ENCODE results near the gene MYL7.
A peak's percentile ranks its signal among the peaks of the same experiment; 100 is the strongest.
"Not testable (repeated sequence)": the region's sequence is repeated elsewhere in the genome, so short reads cannot be mapped to it uniquely, and the experiment has no call there.

Gene MYL7

DNA sequence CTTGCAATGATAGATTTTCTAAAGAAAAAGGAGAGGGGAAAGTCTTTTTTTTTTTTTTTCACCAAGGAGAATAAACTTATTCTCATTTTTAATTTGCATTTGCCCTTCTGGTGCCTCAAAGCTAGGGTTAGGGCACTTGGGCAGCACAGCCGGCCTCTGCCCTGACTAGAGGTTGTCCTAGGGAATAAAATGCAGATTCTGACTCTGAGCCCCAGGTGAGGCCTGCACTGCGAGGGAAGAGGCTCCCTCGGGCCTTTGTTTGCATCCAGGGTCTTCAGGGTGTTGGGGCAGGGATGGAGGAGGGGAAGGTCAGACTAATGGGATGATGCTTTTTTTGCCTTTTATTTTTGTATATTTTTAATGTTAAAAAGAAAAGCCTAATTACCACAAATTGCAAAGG, 7.8 kb downstream of the MYL7 start:
- no peak for DNase-seq

DNA sequence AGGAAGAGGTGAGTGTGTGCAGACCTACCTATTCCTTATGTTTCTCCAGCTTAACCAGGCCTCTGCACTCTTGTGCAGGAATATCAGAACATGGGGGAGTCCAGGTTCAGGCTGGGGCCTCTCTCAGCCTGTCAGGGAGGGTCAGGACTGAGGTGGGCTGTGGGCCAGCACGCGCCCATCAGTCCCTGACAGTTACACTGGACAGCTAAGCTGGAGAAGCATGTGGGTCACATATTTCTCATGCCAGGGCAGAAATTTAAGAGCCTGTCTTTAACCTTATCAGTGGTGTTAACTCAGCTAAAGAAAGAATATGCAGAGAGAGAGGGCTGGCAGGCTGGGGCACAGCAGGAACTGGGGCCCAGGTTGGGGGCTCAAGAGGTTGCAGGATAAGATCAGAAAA, 9.1 kb downstream of the MYL7 start:
- no peak for DNase-seq

DNA sequence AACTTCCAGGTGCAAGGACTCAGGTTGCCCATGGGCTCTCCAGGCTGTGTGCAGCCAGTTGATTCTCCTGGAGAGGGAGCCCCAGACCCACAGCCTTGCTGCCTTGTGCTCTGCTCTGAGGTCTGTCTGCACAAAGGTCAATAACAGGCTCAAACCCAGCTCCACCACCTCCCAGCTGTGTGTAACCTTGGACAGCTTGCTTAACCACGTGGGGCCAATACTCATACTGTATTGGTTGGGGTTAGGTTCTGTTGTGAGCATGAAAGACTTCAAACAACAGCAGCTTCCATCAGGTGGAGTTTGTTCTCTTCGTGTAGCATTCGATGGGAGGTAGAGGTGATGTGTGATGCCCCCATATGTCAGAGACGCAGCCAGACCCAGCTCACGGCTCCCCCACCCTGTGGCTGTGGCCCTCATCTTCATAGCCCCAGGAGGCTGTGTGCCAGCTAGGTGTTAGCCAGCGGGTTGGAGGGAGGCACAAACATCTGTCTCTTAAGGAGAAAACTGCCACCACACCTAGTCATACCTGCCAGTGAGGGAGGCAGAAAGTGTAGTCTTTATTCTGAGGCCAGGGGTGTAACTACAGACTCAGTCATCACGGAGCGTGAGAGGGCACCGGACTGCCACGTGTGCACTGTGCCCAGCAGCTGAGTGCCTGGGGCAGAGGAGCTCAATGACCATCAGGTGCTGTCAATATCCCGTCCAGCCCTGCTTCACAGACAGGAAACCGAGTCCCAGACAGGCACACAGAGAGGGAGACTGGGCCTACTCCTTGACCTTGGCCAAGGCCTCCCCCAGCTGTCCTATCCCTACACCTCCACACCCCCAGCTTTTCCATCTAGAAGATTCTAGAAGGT, 9.7 kb downstream of the MYL7 start:
- no peak for DNase-seq

DNA sequence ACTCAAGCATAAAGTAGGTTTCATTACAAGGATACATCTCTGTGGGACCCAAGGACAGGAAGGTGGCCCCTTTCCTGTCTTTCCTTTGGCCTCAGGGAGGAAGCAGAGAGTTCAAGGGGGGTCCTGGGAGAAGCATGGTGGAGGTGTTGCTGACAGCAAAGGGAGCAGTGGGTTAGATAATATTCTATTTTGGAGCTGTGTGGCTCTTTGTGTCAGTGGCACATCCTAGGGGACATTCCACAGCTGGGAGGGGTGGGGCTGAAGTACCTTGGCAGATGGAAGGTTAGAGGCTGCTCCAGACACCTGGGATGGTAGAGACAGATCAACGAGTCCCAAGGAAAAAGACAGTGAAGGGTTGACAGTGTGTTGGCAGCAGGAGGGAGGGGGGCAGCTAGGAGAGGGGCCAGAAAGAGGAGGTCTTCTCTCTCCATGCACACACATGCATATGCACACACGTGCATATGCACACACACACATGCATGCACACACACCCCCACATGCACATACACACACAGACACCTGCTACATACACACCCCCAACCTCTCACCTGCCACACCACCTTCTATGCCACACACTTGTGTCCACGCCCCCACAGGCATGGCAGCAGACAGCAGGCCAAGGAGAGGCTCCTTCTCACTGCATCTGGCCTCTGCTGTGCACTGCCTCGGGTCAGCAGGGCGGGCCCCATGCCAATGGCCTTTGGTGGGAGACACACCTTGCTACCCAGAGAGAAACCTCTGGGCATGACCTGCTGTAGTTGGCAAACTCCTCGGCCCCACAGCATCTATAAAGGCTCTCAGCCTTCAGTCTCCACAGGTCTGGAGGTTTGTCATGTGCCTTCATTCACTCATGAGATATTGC, 12.2 kb downstream of the MYL7 start:
- no peak for DNase-seq

DNA sequence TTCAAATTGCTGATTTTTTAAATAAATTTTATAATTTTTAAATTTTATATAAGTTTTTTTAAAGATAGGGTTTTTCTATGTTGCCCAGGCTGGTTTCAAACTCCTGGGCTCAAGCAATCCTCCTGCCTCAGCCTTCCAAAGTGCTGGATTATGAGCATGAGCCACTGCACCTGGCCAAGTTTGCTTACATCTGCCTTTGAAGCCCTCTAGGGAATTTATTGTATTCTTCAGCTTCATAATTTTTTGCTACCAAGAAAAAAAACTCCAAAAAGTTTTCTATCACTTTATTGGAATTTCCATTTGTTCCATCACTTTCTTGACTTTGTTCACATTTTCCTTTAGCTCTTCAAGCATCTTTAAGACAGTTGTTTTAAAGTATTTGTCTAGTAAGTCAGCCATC, 14.0 kb downstream of the MYL7 start:
- DNase-seq, result no peak

DNA sequence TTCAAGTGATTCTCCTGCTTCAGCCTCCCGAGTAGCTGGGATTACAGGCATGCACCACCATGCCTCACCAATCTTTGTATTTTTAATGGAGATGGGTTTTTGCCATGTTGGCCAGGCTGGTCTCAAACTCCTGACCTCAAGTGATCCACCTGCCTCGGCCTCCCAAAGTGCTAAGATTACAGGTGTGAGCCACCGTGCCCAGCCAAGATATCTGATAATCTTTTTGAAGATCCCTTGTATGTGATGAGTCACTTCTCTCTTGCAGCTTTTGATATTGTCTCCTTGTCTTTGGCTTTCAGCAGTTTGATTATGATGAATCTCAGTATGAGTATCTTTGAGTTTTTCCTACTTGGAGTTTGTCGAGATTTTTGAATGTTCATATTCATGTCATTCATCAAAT, 14.6 kb downstream of the MYL7 start:
- not testable (repeated sequence) for DNase-seq

DNA sequence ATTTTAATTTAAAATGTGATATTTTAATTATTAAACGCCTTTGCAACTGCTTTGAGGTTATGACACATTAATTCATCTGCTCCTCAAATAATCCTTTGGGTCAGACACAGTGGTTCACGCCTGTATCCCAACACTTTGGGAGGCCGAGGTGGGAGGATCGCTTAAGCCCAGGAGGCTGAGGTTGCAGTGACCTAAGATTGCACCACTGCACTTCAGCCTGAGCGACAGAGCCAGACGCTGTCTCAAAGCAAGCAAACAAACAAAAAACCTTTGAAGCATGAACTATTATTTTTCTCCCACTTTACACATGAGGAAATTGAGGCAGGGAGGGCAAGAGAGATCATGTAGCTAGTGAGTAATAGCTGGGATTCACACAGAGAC, 16.3 kb downstream of the MYL7 start:
- no peak for DNase-seq

DNA sequence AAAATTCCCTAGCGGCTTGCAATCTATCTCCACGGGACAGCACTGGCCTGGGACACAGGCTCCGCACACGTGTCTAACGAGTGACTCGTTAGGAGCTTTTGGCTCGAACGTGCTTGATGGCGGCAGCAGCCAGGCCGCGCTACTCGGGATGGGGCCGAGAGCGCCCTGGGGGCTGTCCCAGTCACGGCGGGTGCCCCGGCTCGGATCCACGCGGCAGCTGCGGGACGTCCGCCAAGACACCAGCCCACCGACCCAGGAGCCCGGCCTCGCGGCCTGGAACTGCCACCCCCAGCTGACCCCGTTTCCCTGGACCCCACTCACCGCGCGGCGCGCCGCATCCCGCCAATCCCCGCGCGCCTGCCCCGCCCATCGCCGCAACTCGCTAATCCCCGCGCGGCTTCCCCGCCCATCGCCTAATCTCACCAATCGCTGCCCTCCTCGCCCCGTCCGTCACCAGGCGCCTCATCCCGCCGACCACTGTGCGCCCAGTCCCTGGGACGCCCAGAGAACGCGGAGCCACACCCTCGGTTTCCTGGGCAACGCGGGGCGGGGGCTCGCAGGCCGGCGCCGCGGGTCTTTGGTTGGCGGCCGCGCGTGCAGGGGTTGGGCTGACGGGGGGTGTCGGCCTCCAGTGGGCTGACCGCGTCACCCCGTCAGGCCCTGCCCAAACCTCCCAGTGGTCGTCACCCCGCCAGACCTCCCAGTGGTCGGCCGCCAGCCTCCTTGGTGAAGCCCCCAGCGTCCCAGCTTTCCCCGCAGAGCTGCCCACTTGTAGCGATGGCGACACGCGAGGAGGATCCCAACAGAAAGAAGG, 17.7 kb downstream of the MYL7 start, which contains the start of gene POLD2:
POLD2 (minus strand) TSS at position 359 of the 814 bp plus-strand sequence. CDS start 1,495 bp downstream, outside the sequence.
- DNase-seq, result peak; percentile 61 to 98 (median 95)

DNA sequence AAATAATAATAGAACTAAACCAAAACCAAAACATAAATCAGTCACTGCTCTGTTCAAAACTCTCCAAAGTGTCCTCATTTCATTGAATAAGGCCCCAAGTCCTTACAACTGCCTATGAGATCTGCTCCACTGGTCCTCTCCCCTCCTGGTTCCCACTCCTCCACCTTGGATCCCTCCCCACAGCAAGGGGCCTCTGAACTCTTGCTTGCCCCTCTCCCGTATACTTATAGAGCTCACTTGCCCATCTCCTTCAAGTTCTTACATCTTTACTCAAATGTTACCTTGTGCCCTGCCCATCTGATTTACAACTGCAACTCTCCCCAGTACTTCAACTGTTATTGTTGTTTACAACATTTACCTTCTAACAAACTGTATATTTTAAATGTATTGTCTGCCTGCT, 18.6 kb downstream of the MYL7 start:
- DNase-seq, result no peak

DNA sequence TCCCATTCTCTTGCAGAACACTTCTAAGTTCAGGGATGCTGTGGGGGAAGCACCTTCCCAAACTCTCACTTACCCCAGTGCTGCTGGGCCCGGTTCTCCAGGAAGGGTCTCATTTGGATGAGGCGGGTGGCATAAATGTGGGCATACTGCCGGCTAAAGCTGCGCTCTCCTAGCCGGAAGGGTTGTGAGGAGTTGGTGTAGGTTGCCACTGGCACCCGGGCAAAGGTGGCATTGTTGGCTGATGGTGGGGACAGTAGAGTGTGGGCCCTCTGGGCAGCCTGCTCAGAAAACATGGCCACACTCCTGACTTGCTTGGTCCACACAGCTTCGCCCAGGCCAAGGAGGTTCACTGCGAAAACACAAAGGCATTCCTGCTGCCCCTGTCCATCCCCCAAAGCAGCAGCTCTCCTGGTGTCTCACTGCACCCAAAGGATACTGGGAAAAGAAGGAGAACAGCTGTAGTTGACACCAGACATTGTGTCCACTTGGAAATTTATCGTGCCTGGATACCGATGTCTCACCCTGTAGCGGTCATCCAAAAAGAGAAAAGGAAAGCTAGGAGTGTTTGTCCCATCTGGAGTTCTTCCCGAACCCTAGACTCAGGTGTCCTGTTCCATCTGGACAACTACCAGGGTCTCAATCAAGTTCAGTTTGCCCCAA, 19.2 kb downstream of the MYL7 start:
- DNase-seq, result no peak

DNA sequence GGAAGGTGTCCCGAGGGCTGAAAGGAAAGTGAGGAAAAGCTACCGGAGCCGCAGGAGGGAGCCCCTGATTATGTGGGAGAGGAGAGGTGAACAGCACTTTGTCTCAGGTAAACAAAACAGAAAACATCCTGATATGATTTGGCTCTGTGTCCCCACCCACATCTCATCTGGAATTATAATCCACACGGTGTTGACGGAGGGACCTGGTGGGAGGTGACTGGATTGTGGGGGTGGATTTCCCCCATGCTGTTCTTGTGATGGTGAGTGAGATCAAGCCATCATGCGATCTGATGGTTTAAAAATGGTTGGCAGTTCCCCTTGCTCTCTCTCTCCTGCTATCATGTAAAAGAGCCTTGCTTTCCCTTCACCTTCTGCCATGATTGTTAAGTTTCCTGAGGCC, 20.7 kb downstream of the MYL7 start:
- no peak for DNase-seq

DNA sequence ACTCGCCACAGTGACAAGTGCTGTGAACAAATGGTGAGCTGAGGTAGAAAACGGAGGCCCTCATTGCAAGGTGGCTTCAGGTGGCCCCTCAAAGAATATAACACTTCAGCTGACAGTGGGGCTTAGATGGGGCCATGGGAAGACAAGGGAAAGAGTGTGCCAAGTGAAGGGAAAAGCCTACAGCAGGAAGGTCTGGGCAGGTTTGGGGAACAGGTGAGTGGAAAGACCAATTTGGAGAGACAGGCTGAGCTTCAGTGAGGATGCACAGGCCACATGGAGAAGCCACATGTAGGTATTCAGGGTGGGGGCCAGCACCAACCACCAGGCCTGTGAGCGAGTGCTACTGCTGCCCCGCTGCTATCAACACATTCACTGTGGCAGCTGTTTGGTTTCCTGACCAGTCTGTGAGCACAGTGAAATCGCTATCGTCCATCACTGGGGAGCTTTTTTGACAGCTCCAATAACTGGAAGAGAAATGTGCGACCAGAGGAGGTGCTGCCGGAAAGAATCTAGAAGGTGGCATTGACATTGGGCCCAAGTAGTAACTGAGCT, 21.2 kb downstream of the MYL7 start:
- DNase-seq, result no peak

DNA sequence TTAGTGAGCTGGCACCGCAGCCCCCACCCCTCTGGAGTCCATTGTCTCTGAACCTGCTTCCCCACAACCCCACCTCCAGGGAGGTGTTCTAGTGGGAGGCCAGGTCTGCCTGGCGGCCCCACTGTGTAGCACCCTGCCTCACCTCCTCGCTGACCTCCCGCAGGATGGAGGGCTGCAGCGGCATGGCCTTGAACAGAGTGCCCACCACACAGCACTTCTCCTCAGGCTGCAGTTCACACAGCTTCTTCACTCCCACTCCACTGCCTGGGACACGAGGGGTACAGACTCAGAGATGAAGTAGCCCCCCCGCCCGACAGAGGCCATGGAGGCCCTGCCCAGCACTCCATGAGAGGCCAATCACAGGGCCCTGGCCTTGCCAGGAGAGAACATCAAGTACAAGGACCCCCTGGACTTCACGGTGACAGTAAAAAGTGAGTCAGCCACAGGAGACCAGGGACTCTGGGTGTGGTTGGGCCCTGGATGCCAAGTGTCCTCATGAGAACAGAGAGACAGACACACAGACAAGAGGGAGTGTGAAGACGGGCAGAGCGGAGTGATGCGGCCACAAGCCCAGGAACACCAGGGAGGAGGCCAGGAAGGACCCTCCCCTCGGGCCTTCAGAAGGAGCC, 23.2 kb downstream of the MYL7 start:
- DNase-seq, result no peak

DNA sequence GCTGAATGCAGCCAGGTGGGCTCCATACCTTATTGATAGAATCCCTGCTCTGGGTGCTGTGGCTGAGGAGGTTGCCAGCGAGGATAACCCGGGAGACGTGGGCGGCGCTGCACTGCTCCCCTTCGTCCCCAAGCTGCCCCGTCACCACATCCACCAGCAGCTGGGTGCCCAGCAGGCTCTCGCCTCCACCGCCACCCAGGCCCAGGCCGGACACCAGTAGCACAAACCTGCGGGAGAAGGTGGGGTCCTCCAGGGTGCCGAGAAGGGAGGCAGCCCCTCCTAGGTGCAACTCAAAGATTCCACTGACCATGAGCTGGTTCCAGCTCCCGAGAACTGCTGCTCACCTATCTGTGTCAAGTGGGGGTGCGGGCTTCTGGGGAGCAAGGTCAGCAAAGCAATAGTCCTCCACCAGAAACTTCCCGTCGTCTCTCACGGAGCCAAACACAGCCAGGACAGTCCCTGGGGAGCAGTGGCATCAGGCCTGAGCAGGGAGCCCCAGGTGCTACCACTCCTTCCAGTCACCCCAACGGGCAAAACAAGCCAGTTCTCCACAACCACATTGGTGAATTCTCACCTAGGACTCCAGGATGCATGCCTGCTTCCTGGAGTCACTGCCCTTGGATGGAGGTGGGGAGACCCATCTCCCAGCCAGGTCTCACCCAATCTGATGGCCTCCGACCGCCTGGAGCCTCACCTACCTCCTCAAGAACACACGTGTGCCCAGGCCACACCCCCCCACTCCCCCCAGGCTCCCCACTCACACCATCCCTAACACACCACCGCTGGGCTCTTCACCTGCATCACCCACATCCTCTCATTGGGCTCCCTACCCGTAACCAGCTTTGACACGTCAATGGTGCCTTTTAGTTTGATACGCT, 24.1 kb downstream of the MYL7 start:
- DNase-seq, result no peak

DNA sequence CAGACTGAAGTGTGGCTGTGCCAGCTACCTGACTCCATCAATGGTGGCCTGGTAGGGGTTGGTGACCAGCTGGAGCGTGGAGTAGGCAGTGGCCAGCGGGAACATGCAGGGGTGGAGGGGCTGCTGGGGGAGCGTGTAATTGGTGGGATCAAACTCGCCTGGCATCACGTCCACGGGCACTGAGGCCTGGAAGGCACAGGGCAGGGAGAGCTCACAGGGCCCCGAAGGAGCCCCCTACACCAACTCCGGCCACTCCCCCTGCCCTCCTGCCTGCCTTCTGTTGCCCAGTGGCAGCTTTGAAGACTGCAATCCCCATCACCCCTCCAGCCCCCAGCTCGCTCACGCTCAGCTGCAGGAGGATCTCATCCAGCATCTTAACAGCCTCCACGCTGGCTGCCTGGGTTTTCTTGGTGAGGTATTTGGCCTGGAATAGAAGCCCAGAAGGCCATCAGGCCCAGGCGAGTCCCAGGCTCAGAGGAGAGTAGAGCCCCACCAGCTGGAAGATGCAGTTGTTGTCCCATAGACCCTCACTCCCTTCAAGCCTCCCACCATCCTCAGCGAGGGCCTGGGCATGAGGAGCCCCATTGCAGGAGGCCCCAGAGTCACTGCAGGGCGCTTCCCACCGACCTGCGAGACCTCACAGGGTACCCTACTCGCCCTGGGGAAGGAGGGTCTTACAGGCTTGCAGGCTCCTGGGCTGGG, 24.9 kb downstream of the MYL7 start:
- no peak for DNase-seq

DNA sequence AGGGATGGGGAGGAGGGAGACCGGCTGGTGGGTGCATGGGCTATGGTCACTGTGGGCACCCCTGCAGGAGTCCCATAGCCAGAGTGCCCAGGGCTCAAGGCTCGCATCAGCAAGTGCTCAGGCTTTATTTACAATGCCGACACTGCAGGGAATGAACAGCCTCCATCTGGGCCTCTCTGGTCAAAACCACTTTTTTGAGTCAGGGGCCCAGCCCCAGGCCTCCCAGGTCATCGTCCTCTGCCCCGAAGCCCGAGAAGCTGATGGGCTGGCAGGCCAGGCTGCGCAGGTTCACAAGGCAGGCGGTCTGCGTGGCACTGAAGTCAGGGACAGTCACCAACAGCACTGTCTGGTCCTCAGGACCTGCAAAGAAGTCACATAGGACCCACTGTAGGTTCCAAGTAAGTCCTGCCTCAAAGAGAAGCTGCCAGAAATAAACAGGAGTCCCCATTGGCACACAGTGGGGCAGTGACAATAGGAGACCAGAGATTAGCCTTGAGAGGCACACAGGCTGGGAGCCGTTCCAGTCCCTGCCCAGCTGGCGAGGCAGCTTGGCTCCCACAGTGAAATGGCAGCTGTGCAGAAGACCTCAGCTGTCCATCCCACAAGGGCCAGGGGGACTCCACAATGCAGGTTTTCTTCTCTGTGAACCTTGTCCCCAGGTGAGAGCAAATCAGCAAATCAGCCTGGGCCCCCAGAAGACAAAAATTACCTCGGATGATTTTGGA, 26.4 kb downstream of the MYL7 start:
- DNase-seq, result peak in 54 of 56 donors; percentile 16 to 92 (median 72)

DNA sequence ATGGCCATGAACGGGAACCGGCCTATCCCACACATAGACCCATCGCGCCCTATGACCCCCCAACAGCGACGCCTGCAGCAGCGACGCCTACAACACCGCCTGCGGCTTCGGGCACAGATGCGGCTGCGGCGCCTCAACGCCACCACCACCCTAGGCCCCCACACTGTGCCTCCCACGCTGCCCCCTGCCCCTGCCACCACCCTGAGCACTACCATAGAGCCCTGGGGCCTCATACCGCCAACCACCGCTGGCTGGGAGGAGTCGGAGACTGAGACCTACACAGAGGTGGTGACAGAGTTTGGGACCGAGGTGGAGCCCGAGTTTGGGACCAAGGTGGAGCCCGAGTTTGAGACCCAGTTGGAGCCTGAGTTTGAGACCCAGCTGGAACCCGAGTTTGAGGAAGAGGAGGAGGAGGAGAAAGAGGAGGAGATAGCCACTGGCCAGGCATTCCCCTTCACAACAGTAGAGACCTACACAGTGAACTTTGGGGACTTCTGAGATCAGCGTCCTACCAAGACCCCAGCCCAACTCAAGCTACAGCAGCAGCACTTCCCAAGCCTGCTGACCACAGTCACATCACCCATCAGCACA, 27.3 kb downstream of the MYL7 start:
- DNase-seq, result no peak
